GM18505 (cell line): ENCODE results near the gene PTAR1.

ENCODE experiments used
- ATAC-seq: cut with Tn5 transposase; IDR thresholded peaks from one replicate; pipeline ENCODE4 v1.9.1; 2021; ENCODE audit not compliant: unreplicated experiment
- POLR2A ChIP-seq: IDR thresholded peaks from 4 replicates; pipeline ENCODE4 v1.6.1; 2011; ENCODE audit warnings: borderline replicate concordance; ENCODE audit not compliant: insufficient read depth, insufficient read length; ENCODE audit errors: extremely low read depth

PTAR1 gene

GRCh38 chr9:69674716-69675438, 84.9 kb downstream of the PTAR1 start:
- no peak for TF ChIP-seq POLR2A
- ATAC-seq, result no peak

- TF ChIP-seq POLR2A, result no peak
- no peak for ATAC-seq
These were observed 85.6 kb downstream of the PTAR1 start for GRCh38 chr9:69674112-69674685.

- no peak for ATAC-seq
These were observed 86.5 kb downstream of the PTAR1 start for GRCh38 chr9:69673311-69673640.

GRCh38 chr9:69672596-69673310, 87.1 kb downstream of the PTAR1 start:
- peak; percentile 93 for ATAC-seq

More at GRCh38 chr9:69673311-69673640, 86.5 kb downstream of the PTAR1 start:
- no peak for TF ChIP-seq POLR2A

GRCh38 chr9:69671879-69672595, 87.8 kb downstream of the PTAR1 start, which contains the start of gene APBA1:
Gene APBA1 (minus strand): TSS chr9:69672371.
- ATAC-seq, result peak; percentile 51
- no peak for TF ChIP-seq POLR2A

More at GRCh38 chr9:69672596-69673310, 87.1 kb downstream of the PTAR1 start:
- no peak for TF ChIP-seq POLR2A

- ATAC-seq, result no peak
- TF ChIP-seq POLR2A, result no peak
These were observed 88.4 kb downstream of the PTAR1 start for GRCh38 chr9:69671311-69671878.

- TF ChIP-seq POLR2A, result no peak
- ATAC-seq, result no peak
These were observed 92.5 kb downstream of the PTAR1 start for GRCh38 chr9:69667306-69667705.

- no peak for TF ChIP-seq POLR2A
- ATAC-seq, result no peak
These were observed 99.5 kb downstream of the PTAR1 start for GRCh38 chr9:69660304-69660703.
